ENCODE measurements around the gene WDR88. TPM values are rescaled to one million over a fixed set of nuclear protein-coding genes. Genes with fewer than 3 reads are reported as not detected.

The WDR88 gene
- total RNA-seq, 1 donor from 2014 or later: not detected

DNA sequence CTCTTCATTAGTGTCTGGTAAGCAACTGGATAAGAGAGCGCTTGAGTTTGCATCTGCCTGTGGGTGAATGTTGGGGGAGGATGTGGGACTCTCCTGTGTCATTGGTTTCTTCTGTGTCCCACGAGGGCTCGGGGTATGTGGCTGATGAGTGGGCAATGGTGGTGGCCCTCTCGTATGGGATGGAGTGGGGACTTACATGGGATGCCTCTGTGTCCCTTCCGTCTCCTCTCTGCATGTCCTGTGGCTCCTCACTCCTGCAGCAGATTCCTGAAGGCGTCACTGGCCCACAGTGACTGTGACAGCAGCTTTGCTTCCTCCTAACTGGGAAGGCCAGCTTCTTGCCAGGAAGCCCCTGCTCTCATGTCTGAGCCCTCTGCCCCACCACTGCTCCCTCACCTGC lies 59.6 kb downstream of the WDR88 start:
- H3K9ac ChIP-seq (ENCODE audit: low read length): no peak overlapping the region
- Mint-ChIP-seq H3K36me3 (ENCODE audit: low read depth, unreplicated experiment) (peaks cover 3% of the 10 kb centered on the region), H3K4me3 (ENCODE audit: unreplicated experiment) (no peak overlapping the region), H3K9me3 (ENCODE audit: unreplicated experiment) (peaks cover 4% of the 10 kb centered on the region), H3K27me3 (ENCODE audit: low read depth, unreplicated experiment) (peaks cover 41% of the 10 kb centered on the region), H3K27ac (ENCODE audit: unreplicated experiment) (no peak overlapping the region), H3K4me1 (ENCODE audit: low read depth, unreplicated experiment) (peaks cover 1% of the 10 kb centered on the region)
- FAIRE-seq (no peak), DNase-seq (ENCODE audit: low read depth) (no peak)
- H2AFZ ChIP-seq (ENCODE audit: low read depth, low read length): no peak overlapping the region
- H3K4me2 ChIP-seq (ENCODE audit: low read length): no peak overlapping the region
- H3K4me3 ChIP-seq (ENCODE audit: insufficient read depth, low read depth, low read length): no peak overlapping the region
- H3K27ac ChIP-seq (ENCODE audit: low read depth, low read length): no peak overlapping the region
- TF ChIP-seq, protein P1, sequence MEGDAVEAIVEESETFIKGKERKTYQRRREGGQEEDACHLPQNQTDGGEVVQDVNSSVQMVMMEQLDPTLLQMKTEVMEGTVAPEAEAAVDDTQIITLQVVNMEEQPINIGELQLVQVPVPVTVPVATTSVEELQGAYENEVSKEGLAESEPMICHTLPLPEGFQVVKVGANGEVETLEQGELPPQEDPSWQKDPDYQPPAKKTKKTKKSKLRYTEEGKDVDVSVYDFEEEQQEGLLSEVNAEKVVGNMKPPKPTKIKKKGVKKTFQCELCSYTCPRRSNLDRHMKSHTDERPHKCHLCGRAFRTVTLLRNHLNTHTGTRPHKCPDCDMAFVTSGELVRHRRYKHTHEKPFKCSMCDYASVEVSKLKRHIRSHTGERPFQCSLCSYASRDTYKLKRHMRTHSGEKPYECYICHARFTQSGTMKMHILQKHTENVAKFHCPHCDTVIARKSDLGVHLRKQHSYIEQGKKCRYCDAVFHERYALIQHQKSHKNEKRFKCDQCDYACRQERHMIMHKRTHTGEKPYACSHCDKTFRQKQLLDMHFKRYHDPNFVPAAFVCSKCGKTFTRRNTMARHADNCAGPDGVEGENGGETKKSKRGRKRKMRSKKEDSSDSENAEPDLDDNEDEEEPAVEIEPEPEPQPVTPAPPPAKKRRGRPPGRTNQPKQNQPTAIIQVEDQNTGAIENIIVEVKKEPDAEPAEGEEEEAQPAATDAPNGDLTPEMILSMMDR (IDR thresholded peaks at IDR 0.05; ENCODE audit: insufficient read depth, low read depth, low read length): no peak
- TF ChIP-seq EZH2 (IDR thresholded peaks at IDR 0.05; ENCODE audit: insufficient read depth, low read length): no peak
- peaks cover 4% of the 10 kb centered on the region for H3K4me1 ChIP-seq (ENCODE audit: insufficient read depth, low read length)
- no peaks in the 10 kb centered on the region for H3K36me3 ChIP-seq (ENCODE audit: insufficient read depth, low read length)
- peaks cover 4% of the 10 kb centered on the region for H3K27me3 ChIP-seq (ENCODE audit: insufficient read depth, low read length)
- peaks cover 6% of the 10 kb centered on the region for H3K79me2 ChIP-seq (ENCODE audit: insufficient read depth, low read length)
- H3K9me3 ChIP-seq (ENCODE audit: insufficient read depth, low read depth, low read length): no peaks in the 10 kb centered on the region
- peaks cover 10% of the 10 kb centered on the region for H4K20me1 ChIP-seq (ENCODE audit: insufficient read depth, low read length)

DNA sequence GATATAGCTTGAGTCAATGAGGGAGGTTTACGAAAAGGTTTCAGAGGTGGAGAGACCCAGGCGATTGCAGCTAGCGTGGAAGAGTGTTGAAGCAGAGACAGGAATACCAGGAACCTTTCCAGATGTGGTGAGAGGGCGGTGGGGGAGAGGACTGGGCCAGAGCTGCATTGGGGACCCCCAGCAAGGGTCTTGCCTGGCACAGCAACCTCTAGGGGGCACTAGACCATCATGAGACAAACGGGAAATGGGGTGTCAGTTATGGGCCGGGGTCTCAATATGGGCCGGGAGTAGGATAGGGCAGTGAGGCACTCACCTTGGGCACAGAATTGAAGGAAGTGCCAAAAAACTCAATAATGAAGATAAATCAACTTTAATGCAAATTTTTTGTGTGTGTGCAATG lies 60.1 kb downstream of the WDR88 start:
- H3K4me1 ChIP-seq (ENCODE audit: insufficient read depth, low read length): peaks cover 4% of the 10 kb centered on the region
- Mint-ChIP-seq H3K27me3 (ENCODE audit: low read depth, unreplicated experiment) (peaks cover 41% of the 10 kb centered on the region), H3K9me3 (ENCODE audit: unreplicated experiment) (peaks cover 4% of the 10 kb centered on the region), H3K4me3 (ENCODE audit: unreplicated experiment) (no peak overlapping the region), H3K36me3 (ENCODE audit: low read depth, unreplicated experiment) (peaks cover 3% of the 10 kb centered on the region), H3K27ac (ENCODE audit: unreplicated experiment) (no peak overlapping the region), H3K4me1 (ENCODE audit: low read depth, unreplicated experiment) (peaks cover 1% of the 10 kb centered on the region)
- TF ChIP-seq, protein P1 (IDR thresholded peaks at IDR 0.05; ENCODE audit: insufficient read depth, low read depth, low read length): peak; percentile 8
- TF ChIP-seq EZH2 (IDR thresholded peaks at IDR 0.05; ENCODE audit: insufficient read depth, low read length): no peak
- no peak for DNase-seq (ENCODE audit: low read depth)
- H2AFZ ChIP-seq (ENCODE audit: low read depth, low read length): no peak overlapping the region
- FAIRE-seq: no peak
- H3K4me3 ChIP-seq (ENCODE audit: insufficient read depth, low read depth, low read length): no peak overlapping the region
- no peak overlapping the region for H3K9ac ChIP-seq (ENCODE audit: low read length)
- H3K9me3 ChIP-seq (ENCODE audit: insufficient read depth, low read depth, low read length): no peaks in the 10 kb centered on the region
- H4K20me1 ChIP-seq (ENCODE audit: insufficient read depth, low read length): peaks cover 15% of the 10 kb centered on the region
- H3K27ac ChIP-seq (ENCODE audit: low read depth, low read length): no peak overlapping the region
- peaks cover 4% of the 10 kb centered on the region for H3K27me3 ChIP-seq (ENCODE audit: insufficient read depth, low read length)
- H3K79me2 ChIP-seq (ENCODE audit: insufficient read depth, low read length): peaks cover 6% of the 10 kb centered on the region
- H3K4me2 ChIP-seq (ENCODE audit: low read length): no peak overlapping the region
- H3K36me3 ChIP-seq (ENCODE audit: insufficient read depth, low read length): no peaks in the 10 kb centered on the region

DNA sequence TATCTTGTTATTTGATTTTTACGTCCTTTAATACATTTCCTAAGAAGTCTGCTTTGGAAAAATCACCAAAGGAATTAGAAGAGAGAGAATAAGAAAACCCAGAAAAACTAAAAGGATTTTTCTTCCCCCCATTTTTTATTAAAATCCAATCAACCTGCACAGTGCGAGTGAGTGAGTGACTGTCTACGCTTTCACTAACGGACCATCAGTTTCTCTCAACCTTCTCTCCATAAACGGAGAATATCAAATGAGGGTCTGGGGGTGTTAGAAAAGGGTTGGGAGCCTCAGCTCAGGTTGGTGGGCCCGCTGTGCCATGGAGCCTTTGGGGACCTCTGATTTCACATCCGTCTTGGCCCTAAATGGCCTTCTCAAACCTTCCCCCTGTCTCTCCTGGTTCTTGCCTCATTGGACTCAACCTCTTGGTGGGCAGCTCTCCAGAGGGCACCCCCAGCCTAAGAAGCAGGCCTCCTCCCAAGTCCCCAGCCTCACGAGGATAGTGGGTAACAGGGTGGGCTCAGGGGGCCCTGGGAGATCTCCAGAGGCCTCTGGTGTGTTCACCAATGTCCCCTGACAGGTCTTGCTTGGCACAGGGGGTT lies 61.5 kb downstream of the WDR88 start:
- peaks cover 3% of the 10 kb centered on the region for H3K36me3 Mint-ChIP-seq (ENCODE audit: low read depth, unreplicated experiment)
- Histone ChIP-seq H3K27ac (ENCODE audit: low read depth, low read length) (no peak overlapping the region), H3K79me2 (ENCODE audit: insufficient read depth, low read length) (peaks cover 6% of the 10 kb centered on the region), H4K20me1 (ENCODE audit: insufficient read depth, low read length) (peaks cover 15% of the 10 kb centered on the region), H3K9ac (ENCODE audit: low read length) (no peak overlapping the region), H3K9me3 (ENCODE audit: insufficient read depth, low read depth, low read length) (no peaks in the 10 kb centered on the region), H2AFZ (ENCODE audit: low read depth, low read length) (no peak overlapping the region), H3K27me3 (ENCODE audit: insufficient read depth, low read length) (peaks cover 4% of the 10 kb centered on the region), H3K4me2 (ENCODE audit: low read length) (peak overlapping the region; percentile 65), H3K36me3 (ENCODE audit: insufficient read depth, low read length) (no peaks in the 10 kb centered on the region), H3K4me3 (ENCODE audit: insufficient read depth, low read depth, low read length) (no peak overlapping the region), H3K4me1 (ENCODE audit: insufficient read depth, low read length) (peaks cover 4% of the 10 kb centered on the region)
- peaks cover 46% of the 10 kb centered on the region for H3K27me3 Mint-ChIP-seq (ENCODE audit: low read depth, unreplicated experiment)
- DNase-seq (ENCODE audit: low read depth): no peak
- H3K9me3 Mint-ChIP-seq (ENCODE audit: unreplicated experiment): peaks cover 4% of the 10 kb centered on the region
- peaks cover 1% of the 10 kb centered on the region for H3K4me1 Mint-ChIP-seq (ENCODE audit: low read depth, unreplicated experiment)
- peak overlapping the region; percentile 70 for H3K4me3 Mint-ChIP-seq (ENCODE audit: unreplicated experiment)
- FAIRE-seq: no peak
- TF ChIP-seq, protein P1 (IDR thresholded peaks at IDR 0.05; ENCODE audit: insufficient read depth, low read depth, low read length): no peak
- no peak for TF ChIP-seq EZH2 (IDR thresholded peaks at IDR 0.05; ENCODE audit: insufficient read depth, low read length)
- no peak overlapping the region for H3K27ac Mint-ChIP-seq (ENCODE audit: unreplicated experiment)

Measured in astrocyte (in vitro differentiated cells and primary cell).